ENCODE data around the gene TSPAN18. TPM values are rescaled to one million over a fixed set of nuclear protein-coding genes. Genes with fewer than 3 reads are reported as not detected.

The TSPAN18 gene
- 10 to 100 TPM in 1 of 4 donors, 1 to 10 TPM in 2, under 1 TPM in 1; 0.34 to 11.5 (median 2.7) TPM for total RNA-seq

DNA sequence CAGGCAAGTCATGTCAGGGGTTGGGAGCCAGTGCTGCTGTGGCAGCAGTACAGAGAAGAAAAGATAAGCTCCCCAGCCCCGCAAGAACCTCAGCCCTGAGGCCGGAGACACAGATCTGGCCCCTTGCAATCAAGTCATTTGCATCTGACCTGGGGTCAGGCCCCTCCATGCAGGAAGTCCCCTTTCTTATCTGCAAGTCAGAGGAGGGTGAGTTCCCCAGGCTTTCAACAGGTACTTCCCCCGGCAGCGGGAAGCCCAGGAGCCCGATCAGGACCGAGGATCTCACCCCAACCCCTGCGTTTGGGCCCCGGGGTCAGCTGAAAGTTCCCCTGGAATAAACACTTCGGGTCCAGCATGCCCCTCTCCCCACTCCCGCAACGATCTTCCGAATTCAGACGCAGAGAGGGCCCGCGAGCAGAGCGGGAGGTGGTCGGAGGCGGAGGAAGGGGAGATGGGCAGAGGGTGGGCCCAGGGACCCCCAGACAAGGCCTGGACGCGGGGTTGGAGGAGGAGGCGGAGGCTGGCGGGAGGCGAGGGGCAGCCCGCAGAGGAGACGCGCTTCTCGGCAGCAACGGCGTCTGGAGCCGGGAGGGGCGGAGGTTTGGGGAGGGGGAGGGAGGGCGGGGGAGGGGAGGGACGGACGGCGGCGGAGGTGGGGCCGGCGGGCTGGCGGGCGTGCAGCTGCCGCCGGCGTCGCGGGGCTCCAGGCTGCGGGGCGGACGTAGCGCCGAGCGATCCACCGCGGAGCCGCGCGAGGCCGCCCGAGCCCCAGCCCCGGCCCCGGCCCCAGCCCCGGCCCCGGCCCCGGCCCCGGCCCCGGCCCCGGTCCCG, at the start of gene TSPAN18:
Gene TSPAN18, plus strand, starts transcription at position 680 of the 831 bp plus-strand sequence. CDS start 179,455 bp downstream, outside the sequence.
- TF ChIP-seq CTCF (IDR thresholded peaks at IDR 0.05; ENCODE audit: low read depth), result no peak

GRCh38 chr11:44680982-44681597, 45.7 kb upstream of the TSPAN18 start:
- no peak for TF ChIP-seq CTCF (IDR thresholded peaks at IDR 0.05; ENCODE audit: low read depth)

- TF ChIP-seq CTCF (IDR thresholded peaks at IDR 0.05; ENCODE audit: low read depth), result no peak
Observed at GRCh38 chr11:44681698-44682097, 45.1 kb upstream of the TSPAN18 start.

GRCh38 chr11:44684859-44685281, 41.9 kb upstream of the TSPAN18 start:
- TF ChIP-seq CTCF (IDR thresholded peaks at IDR 0.05; ENCODE audit: low read depth), result no peak

DNA sequence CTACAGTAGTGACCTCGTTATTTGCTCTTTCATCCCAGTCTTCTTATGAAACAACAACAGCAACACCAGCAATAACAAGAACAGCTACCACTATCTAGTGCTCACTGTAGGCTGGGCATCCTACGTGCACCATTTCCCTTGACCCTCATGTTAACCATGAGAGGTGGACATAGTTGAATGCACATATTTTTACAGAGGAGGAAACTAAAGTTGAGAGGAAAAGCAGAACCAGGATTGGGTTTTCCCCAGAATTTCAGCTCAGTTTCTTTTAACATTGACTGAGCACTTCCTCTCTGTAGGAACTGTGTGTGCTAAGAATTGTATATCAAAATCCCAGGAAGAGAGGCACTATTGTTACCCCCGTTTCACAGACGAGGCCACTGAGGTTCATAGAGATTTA, 39.4 kb upstream of the TSPAN18 start:
- no peak for TF ChIP-seq CTCF (IDR thresholded peaks at IDR 0.05; ENCODE audit: low read depth)

- no peak for TF ChIP-seq CTCF (IDR thresholded peaks at IDR 0.05; ENCODE audit: low read depth)
Observed at GRCh38 chr11:44689265-44689664, 37.5 kb upstream of the TSPAN18 start.

GRCh38 chr11:44690651-44691050, 36.1 kb upstream of the TSPAN18 start:
- TF ChIP-seq CTCF (IDR thresholded peaks at IDR 0.05; ENCODE audit: low read depth), result no peak
